ENCODE measurements around the gene NPAS3.

The NPAS3 gene

DNA sequence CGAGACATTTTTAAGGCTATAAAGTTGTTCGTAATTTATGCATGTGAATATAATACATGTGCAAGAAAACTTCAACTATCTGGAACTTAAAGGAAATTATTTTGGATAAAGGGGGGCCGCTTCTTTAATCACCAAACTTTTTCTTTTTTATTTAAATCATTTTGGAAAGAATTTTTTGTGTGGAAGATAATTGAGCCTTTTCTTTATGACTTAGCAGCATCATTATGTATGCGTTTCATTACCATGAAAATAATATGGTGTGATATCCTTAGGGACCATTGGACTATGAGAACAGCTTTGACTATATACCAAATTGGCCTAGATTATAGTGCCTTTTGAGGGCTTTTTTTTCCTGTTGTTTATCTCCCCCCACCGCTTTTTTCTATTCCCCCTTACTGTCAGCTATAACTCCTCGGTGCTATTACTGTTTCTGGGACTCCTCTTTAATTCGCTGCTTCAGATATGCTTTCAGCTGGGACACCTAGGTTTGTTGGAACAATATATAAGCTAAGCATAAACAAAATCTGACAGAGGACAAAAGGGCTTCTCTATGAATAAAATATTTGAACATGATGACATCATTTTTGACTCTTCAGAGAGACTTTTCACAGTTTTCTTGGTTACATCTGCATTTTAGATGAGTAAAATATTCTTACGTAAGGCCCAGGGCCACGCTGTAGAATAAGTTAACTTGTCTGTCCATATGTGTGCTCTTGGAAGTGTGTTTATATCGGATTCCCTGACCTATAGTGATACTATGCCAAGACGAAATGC is 392.7 kb downstream of the NPAS3 start:
- TF ChIP-seq, protein P1, sequence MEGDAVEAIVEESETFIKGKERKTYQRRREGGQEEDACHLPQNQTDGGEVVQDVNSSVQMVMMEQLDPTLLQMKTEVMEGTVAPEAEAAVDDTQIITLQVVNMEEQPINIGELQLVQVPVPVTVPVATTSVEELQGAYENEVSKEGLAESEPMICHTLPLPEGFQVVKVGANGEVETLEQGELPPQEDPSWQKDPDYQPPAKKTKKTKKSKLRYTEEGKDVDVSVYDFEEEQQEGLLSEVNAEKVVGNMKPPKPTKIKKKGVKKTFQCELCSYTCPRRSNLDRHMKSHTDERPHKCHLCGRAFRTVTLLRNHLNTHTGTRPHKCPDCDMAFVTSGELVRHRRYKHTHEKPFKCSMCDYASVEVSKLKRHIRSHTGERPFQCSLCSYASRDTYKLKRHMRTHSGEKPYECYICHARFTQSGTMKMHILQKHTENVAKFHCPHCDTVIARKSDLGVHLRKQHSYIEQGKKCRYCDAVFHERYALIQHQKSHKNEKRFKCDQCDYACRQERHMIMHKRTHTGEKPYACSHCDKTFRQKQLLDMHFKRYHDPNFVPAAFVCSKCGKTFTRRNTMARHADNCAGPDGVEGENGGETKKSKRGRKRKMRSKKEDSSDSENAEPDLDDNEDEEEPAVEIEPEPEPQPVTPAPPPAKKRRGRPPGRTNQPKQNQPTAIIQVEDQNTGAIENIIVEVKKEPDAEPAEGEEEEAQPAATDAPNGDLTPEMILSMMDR (conservative IDR thresholded peaks at IDR 0.05; ENCODE audit: low read length), result no peak
- H3K4me3 ChIP-seq (ENCODE audit: low read length), result no peak overlapping the region
- no peak for DNase-seq (ENCODE audit: low read depth)

DNA sequence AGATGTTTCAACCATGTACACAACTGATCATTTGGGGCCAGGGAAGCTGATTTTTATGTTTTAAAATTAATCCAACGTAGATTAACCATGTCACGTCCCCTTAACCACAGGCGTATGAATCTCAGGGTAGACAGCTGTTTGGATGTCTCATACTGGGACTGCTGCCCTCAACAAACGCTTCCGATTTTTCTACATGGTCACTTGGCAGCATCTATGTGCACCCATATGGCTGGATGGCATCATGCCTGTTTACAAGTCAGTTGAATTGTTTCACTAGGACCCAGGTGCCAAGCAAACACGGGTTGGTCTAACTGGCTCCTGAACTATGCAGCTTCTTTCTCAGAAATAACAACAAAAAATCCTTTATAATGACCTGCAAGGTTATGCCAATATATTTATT is 393.8 kb downstream of the NPAS3 start:
- H3K4me3 ChIP-seq (ENCODE audit: low read length), result no peak overlapping the region
- TF ChIP-seq, protein P1 (conservative IDR thresholded peaks at IDR 0.05; ENCODE audit: low read length), result no peak
- DNase-seq (ENCODE audit: low read depth), result peak; percentile 46

DNA sequence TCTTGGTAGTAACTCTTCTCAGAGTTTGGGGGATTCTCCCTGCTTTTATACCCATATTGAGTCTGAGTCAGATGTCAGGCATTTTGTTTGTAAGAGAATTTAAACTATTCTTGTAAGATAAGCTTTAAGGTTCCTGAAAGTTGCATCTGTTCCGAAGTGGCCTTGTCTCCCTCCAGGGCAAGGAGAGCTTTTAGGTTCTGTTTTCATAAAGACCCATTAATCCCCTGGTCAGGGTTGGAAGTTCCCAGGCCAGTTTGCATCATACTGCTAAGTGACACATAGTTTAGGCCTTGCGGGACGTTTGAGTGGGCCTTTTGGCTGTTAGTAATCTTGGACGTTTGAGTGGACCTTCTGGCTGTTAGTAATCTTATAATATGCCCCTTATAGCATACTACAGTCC is 396.7 kb downstream of the NPAS3 start:
- TF ChIP-seq, protein P1 (conservative IDR thresholded peaks at IDR 0.05; ENCODE audit: low read length), result no peak
- no peak overlapping the region for H3K4me3 ChIP-seq (ENCODE audit: low read length)
- no peak for DNase-seq (ENCODE audit: low read depth)

DNA sequence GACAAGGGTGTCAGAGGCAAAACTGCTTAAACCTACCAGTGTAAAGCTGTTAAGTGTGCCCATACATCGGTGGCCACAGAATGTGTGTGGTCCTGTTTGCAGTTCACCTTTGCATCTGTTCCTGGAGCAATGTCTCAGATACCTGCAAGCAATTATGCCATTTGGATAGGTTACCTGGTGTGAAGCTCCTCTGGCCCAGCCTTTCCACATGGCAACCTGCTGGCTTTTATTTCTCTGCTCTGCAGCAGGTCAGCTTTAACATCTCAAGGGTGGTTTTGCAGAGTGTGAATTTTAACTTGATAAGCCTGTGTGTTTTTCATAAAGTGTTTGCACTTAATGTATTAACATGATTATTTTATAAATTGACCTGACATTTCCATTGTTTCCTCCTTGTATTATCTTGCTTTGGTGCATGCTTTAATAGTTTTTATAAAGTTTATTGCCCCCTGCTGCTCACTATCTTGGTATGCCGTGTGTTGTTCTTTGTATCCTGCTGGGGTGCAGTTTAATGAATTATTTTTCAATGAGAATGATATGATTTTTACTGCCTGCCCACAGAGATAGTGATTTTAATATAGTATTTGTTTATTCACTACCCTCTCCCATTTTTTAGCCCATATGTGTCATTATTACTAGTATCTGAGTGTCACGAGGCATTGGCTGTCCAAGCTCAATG is 403.8 kb downstream of the NPAS3 start:
- DNase-seq (ENCODE audit: low read depth), result no peak
- no peak overlapping the region for H3K4me3 ChIP-seq (ENCODE audit: low read length)
- TF ChIP-seq, protein P1 (conservative IDR thresholded peaks at IDR 0.05; ENCODE audit: low read length), result no peak

DNA sequence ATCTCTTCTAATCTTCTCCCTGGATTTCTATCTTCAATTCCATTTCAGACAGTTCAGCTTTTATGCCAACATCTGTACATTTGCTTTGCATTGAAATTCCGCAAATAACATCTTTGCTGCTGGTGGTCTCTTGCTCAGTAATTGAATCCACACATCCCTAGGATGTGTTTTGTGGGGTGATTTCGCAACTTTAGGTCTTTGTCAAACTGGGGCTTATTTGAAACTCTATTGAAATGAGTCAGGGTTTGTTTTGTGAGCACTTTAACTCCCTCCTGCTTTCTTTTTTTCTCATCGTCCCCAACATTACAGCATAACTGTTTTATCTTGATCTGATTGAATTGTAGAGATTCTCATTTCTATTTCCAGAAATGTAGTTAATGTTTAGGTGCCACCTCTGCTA is 404.3 kb downstream of the NPAS3 start:
- TF ChIP-seq, protein P1 (conservative IDR thresholded peaks at IDR 0.05; ENCODE audit: low read length), result no peak
- H3K4me3 ChIP-seq (ENCODE audit: low read length), result no peak overlapping the region
- peak; percentile 13 for DNase-seq (ENCODE audit: low read depth)

DNA sequence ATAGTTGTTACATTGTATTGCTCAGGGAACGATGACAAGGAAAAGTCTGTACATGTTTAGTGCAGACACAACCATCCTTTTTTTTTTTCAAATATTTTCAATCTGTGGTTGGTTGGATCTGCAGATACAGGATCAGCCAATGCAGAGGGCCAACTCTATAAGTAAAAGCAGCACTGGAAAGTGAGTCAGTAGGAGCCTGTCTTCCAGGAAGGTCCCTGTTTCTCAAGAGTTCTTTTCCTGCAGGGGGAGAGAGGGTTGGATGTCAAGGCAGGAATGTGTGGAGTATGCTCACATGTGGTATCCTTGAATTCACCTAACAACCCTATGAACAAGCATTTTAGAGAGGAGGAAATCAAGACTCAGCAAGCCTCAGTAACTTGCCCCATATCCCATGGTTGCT is 409.1 kb downstream of the NPAS3 start:
- TF ChIP-seq, protein P1 (conservative IDR thresholded peaks at IDR 0.05; ENCODE audit: low read length), result no peak
- peak; percentile 40 for DNase-seq (ENCODE audit: low read depth)

DNA sequence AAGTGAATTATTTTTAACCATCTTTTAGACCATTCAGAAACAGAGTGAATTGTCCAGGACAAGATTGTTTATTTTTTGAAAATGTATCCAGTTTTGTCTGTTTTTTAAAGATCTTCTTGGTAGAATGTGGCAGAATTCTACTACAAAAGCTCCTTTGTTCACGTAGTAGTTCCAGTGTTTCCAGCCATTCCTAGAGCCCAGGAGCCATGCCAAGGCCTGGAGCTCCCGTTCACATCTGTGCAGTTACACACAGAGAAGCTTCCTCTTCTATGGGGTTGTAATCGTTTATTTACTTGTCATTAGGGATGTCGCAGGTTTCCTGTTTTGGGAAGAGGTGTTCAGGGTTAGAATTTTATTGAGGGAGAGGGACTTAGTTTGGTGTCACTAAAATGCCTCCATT is 409.8 kb downstream of the NPAS3 start:
- H3K4me3 ChIP-seq (ENCODE audit: low read length), result no peak overlapping the region
- TF ChIP-seq, protein P1 (conservative IDR thresholded peaks at IDR 0.05; ENCODE audit: low read length), result no peak
- DNase-seq (ENCODE audit: low read depth), result no peak

More for the DNA sequence above, 409.1 kb downstream of the NPAS3 start:
- H3K4me3 ChIP-seq (ENCODE audit: low read length), result no peak overlapping the region
